SK-N-SH (cell line): ENCODE results near the gene DCP1B. TPM values are rescaled to one million over a fixed set of nuclear protein-coding genes. Genes with fewer than 3 reads are reported as not detected.

ENCODE experiments used
- CTCF ChIA-PET: fragments of 300-600, 350-600 bp; formaldehyde crosslinking; extraction: SDS; loops from one replicate; lab custom pipeline; 2021; lab: Yijun Ruan, JAX
- POLR2A ChIA-PET: fragments of 350-600 bp; sonication (Branson Sonifier 250); formaldehyde crosslinking; extraction: SDS; loops from one replicate; lab custom pipeline; 2020; ENCODE audit warnings: antibody characterized with exemption, inconsistent platforms; lab: Yijun Ruan, JAX
- DNase-seq: peaks from one replicate; pipeline ENCODE4 v3.0.0; 2012
- H2AFZ ChIP-seq: fragments of 200-600 bp; sonication (generic); 2 replicates; pipeline ENCODE4 v1.8.1; 2016; ENCODE audit warnings: antibody characterized with exemption, mild to moderate bottlenecking, low read depth
- H3F3A ChIP-seq: fragments of 200-600 bp; sonication (generic); replicated peaks from 2 replicates; pipeline ENCODE3; 2016; ENCODE audit warnings: antibody characterized with exemption, mild to moderate bottlenecking; ENCODE audit not compliant: insufficient read depth
- H3K27ac ChIP-seq, 2 experiments: fragments of 200-500 bp in 1 of 2; fragments of 200-600 bp in 1 of 2; sonication (Bioruptor generic) in 1 of 2; sonication (generic), shearing (Covaris generic) in 1 of 2; 2 replicates each; pipeline versions ENCODE4 v1.5.1 to v1.6.1; 2014 to 2016; ENCODE audit warnings: low read depth in 2 of 2, inconsistent platforms in 1 of 2, low read length in 1 of 2, mild to moderate bottlenecking in 1 of 2, mixed read lengths in 1 of 2
- H3K27me3 ChIP-seq: fragments of 200-600 bp; sonication (generic), shearing (Covaris generic); 2 replicates; pipeline ENCODE4 v1.6.1; 2016; ENCODE audit warnings: mixed run types; ENCODE audit not compliant: insufficient read depth
- H3K36me3 ChIP-seq, 2 experiments: fragments of 200-500 bp in 1 of 2; fragments of 200-600 bp in 1 of 2; sonication (Bioruptor generic) in 1 of 2; sonication (generic) in 1 of 2; replicated peaks in 1 of 2; 2 replicates each; pipeline versions ENCODE3 to v1.5.1; 2014 to 2016; ENCODE audit warnings: low read length in 1 of 2, mild to moderate bottlenecking in 1 of 2; ENCODE audit not compliant: insufficient read depth in 2 of 2, control insufficient read depth in 1 of 2
- H3K4me1 ChIP-seq, 2 experiments: fragments of 200-500 bp in 1 of 2; fragments of 200-600 bp in 1 of 2; sonication (Bioruptor generic) in 1 of 2; sonication (generic), shearing (Covaris generic) in 1 of 2; 2 replicates each; pipeline versions ENCODE4 v1.5.1 to v1.6.1; 2014 to 2016; ENCODE audit warnings: low read depth in 1 of 2, low read length in 1 of 2, mixed run types in 1 of 2; ENCODE audit not compliant: insufficient read depth in 2 of 2, control insufficient read depth in 1 of 2
- H3K4me2 ChIP-seq: fragments of 200-600 bp; sonication (generic), shearing (Covaris generic); 2 replicates; pipeline ENCODE4 v1.6.1; 2017; ENCODE audit warnings: mixed run types
- H3K4me3 ChIP-seq, 2 experiments: fragments of 200-500 bp in 1 of 2; fragments of 200-600 bp in 1 of 2; sonication (Bioruptor generic) in 1 of 2; sonication (generic), shearing (Covaris generic) in 1 of 2; 2 replicates each; pipeline versions ENCODE4 v1.5.1 to v1.8.1; 2014 to 2016; ENCODE audit warnings: low read depth in 2 of 2, inconsistent platforms in 1 of 2, low read length in 1 of 2, mild to moderate bottlenecking in 1 of 2, mixed read lengths in 1 of 2, moderate library complexity in 1 of 2
- H3K79me2 ChIP-seq: fragments of 200-600 bp; sonication (generic); 2 replicates; pipeline ENCODE4 v1.8.1; 2017; ENCODE audit warnings: mild to moderate bottlenecking; ENCODE audit not compliant: insufficient read depth
- H3K9ac ChIP-seq: fragments of 200-600 bp; sonication (generic); 2 replicates; pipeline ENCODE4 v1.6.1; 2017; ENCODE audit warnings: mixed run types
- H3K9me2 ChIP-seq: fragments of 200-600 bp; sonication (generic); 2 replicates; pipeline ENCODE4 v1.6.1; 2017; ENCODE audit warnings: mixed run types
- H3K9me3 ChIP-seq: fragments of 200-600 bp; sonication (generic); 2 replicates; pipeline ENCODE4 v1.6.1; 2017; ENCODE audit warnings: mixed run types, mild to moderate bottlenecking, moderate library complexity
- H4K20me1 ChIP-seq: fragments of 200-600 bp; sonication (generic); 2 replicates; pipeline ENCODE4 v1.6.1; 2017; ENCODE audit warnings: mild to moderate bottlenecking, mixed run types; ENCODE audit not compliant: insufficient read depth
- CHD2 ChIP-seq: fragments of 150-350 bp; IDR thresholded peaks from 2 replicates; pipeline ENCODE4 v1.6.1; 2018; ENCODE audit warnings: low read length; ENCODE audit not compliant: partially characterized antibody
- ELF1 ChIP-seq: IDR thresholded peaks from 2 replicates; pipeline ENCODE4 v1.4.0; 2012
- EZH2phosphoT487 ChIP-seq: fragments of 200-600 bp; sonication (generic); IDR thresholded peaks from 2 replicates; pipeline ENCODE4 v1.6.1; 2017; ENCODE audit warnings: low read depth, mixed run types, mild to moderate bottlenecking, antibody characterized with exemption, moderate library complexity, borderline replicate concordance
- FOXJ3 ChIP-seq: sonication (generic); formaldehyde crosslinking; IDR thresholded peaks from 2 replicates; pipeline ENCODE4 v1.5.1; 2020; ENCODE audit warnings: mild to moderate bottlenecking, missing genetic modification reagents
- FOXM1 ChIP-seq: IDR thresholded peaks from 2 replicates; pipeline ENCODE4 v1.4.0; 2012; ENCODE audit warnings: low read depth, mild to moderate bottlenecking
- GATA2 ChIP-seq: sonication (generic); formaldehyde crosslinking; IDR thresholded peaks from 2 replicates; pipeline ENCODE4 v1.5.0; 2020; ENCODE audit warnings: mild to moderate bottlenecking, missing genetic modification reagents
- IRF3 ChIP-seq: fragments of 150-350 bp; IDR thresholded peaks from 2 replicates; pipeline ENCODE4 v1.6.1; 2016; ENCODE audit warnings: mild to moderate bottlenecking, low read depth, low read length
- MEF2A ChIP-seq: IDR thresholded peaks from 2 replicates; pipeline ENCODE4 v1.4.0; 2012; ENCODE audit warnings: low read depth, borderline replicate concordance
- NFIC ChIP-seq: IDR thresholded peaks from 2 replicates; pipeline ENCODE4 v1.4.0; 2012; ENCODE audit warnings: borderline replicate concordance
- NRF1 ChIP-seq: IDR thresholded peaks from 2 replicates; pipeline ENCODE4 v1.6.1; 2012; ENCODE audit warnings: low read depth, mild to moderate bottlenecking, low read length
- POLR2AphosphoS5 ChIP-seq: IDR thresholded peaks from 2 replicates; pipeline ENCODE4 v1.6.1; 2012; ENCODE audit warnings: low read depth, low read length
- RCOR1 ChIP-seq: fragments of 150-350 bp; IDR thresholded peaks from 2 replicates; pipeline ENCODE4 v1.6.1; 2017; ENCODE audit warnings: antibody characterized with exemption, low read length
- REST ChIP-seq: IDR thresholded peaks from 2 replicates; pipeline ENCODE4 v1.6.1; 2012; ENCODE audit warnings: mild to moderate bottlenecking, low read depth, low read length, moderate library complexity
- SIN3A ChIP-seq: IDR thresholded peaks from 2 replicates; pipeline ENCODE4 v1.6.1; 2012; ENCODE audit warnings: low read depth, mild to moderate bottlenecking, low read length, moderate library complexity, borderline replicate concordance
- SMC3 ChIP-seq: IDR thresholded peaks from 2 replicates; pipeline ENCODE4 v1.6.1; 2012; ENCODE audit warnings: low read depth, low read length, improper control_type of control experiment
- TCF12 ChIP-seq: IDR thresholded peaks from 2 replicates; pipeline ENCODE4 v1.4.0; 2012
- TEAD4 ChIP-seq: IDR thresholded peaks from 2 replicates; pipeline ENCODE4 v1.4.0; 2012; ENCODE audit warnings: mild to moderate bottlenecking, borderline replicate concordance; ENCODE audit not compliant: insufficient read depth
- YY1 ChIP-seq: IDR thresholded peaks from 2 replicates; pipeline ENCODE4 v1.4.0; 2012; ENCODE audit warnings: low read depth, mild to moderate bottlenecking
- ZBTB33 ChIP-seq: IDR thresholded peaks from 2 replicates; pipeline ENCODE4 v1.4.0; 2012; ENCODE audit warnings: low read depth, borderline replicate concordance
- WGBS: methylation state at CpG from one replicate; pipeline ENCODE4 v1.1.6; 2017; ENCODE audit warnings: low lambda C conversion rate; 5-methylcytosine and 5-hydroxymethylcytosine counted together
- polyA plus RNA-seq, 3 experiments: library from polyadenylated mRNA; depleted of rRNA; stranded (reverse); fragments of >200 nt; gene quantifications; 2 replicates each; pipeline ENCODE4 v1.2.3, GENCODE V29; 2012
- TF ChIP-seq, protein P1 (sequence below): IDR thresholded peaks from 2 replicates; pipeline ENCODE4 v1.4.0; 2012; ENCODE audit warnings: low read depth, borderline replicate concordance

Gene DCP1B
- polyA plus RNA-seq, 1 of the 3 experiments (the other 2 are of a cell fraction), result 18.8 TPM

GRCh38 chr12:1904875-1905274 is 99.4 kb downstream of the DCP1B start (continued):
- no peak for TF ChIP-seq ZBTB33
- TF ChIP-seq SIN3A, result no peak
- no peak for TF ChIP-seq YY1
- TF ChIP-seq, all 33 proteins: peak for 0

- H3K9me3 ChIP-seq, result no peaks in the 10 kb centered on the region
- ChIA-PET CTCF (interaction anchor here (0.7 to 1.2 kb wide), 3 partner anchors 9 to 43 kb away, joined by 3 read pairs; no protein-coding TSS in a partner anchor), POLR2A (no interaction called here)
- no peak for DNase-seq
- no peaks in the 10 kb centered on the region for H3K27me3 ChIP-seq
- TF ChIP-seq REST (no peak), MEF2A (no peak), FOXJ3 (no peak), SMC3 (no peak), FOXM1 (no peak), TEAD4 (no peak), POLR2AphosphoS5 (no peak), GATA2 (CRISPR knock-in tag) (no peak), EZH2phosphoT487 (no peak), NRF1 (no peak), IRF3 (no peak), SIN3A (no peak), TCF12 (no peak), CHD2 (no peak), RCOR1 (no peak), NFIC (no peak), ELF1 (no peak), YY1 (no peak)
- TF ChIP-seq, protein P1, sequence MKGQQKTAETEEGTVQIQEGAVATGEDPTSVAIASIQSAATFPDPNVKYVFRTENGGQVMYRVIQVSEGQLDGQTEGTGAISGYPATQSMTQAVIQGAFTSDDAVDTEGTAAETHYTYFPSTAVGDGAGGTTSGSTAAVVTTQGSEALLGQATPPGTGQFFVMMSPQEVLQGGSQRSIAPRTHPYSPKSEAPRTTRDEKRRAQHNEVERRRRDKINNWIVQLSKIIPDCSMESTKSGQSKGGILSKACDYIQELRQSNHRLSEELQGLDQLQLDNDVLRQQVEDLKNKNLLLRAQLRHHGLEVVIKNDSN, result no peak
- no peaks in the 10 kb centered on the region for H3F3A ChIP-seq
- no peaks in the 10 kb centered on the region for H3K79me2 ChIP-seq
- H3K4me3 ChIP-seq, result no peak overlapping the region
- H3K9ac ChIP-seq, result no peak overlapping the region
- no peaks in the 10 kb centered on the region for H3K4me1 ChIP-seq
- no peaks in the 10 kb centered on the region for H4K20me1 ChIP-seq
- 33% methylated on average over 5 of the region's 5 CpGs for WGBS
- no peak overlapping the region for H2AFZ ChIP-seq
- H3K36me3 ChIP-seq, result no peaks in the 10 kb centered on the region
- no peak overlapping the region for H3K27ac ChIP-seq
- H3K9me2 ChIP-seq, result no peaks in the 10 kb centered on the region
- no peak overlapping the region for H3K4me2 ChIP-seq
Measured at GRCh38 chr12:1896964-1897363, 107.3 kb downstream of the DCP1B start.
